Peyer's patch (tissue), 4 donors: ENCODE measurements around the gene SP140.
"Not testable (repeated sequence)": the region's sequence is repeated elsewhere in the genome, so short reads cannot be mapped to it uniquely, and the experiment has no call there.

Experiments
- POLR2A ChIP-seq, 2 donors: fragments of 450-650 bp; IDR thresholded peaks; one replicate each; pipeline ENCODE4 v1.5.1; 2017; ENCODE audit warnings: antibody characterized with exemption in 2 of 2, mild to moderate bottlenecking in 2 of 2, moderate library complexity in 2 of 2
- TF ChIP-seq, protein P1 (sequence below), 6 experiments: fragments of 450-650 bp in 4 of 6; fragments of 200-600 bp in 2 of 6; sonication (generic) in 1 of 6; IDR thresholded peaks; one replicate each; pipeline ENCODE4 v1.5.1; 2017 to 2019; ENCODE audit warnings: antibody characterized with exemption in 6 of 6, mild to moderate bottlenecking in 3 of 6, moderate library complexity in 1 of 6

DNA sequence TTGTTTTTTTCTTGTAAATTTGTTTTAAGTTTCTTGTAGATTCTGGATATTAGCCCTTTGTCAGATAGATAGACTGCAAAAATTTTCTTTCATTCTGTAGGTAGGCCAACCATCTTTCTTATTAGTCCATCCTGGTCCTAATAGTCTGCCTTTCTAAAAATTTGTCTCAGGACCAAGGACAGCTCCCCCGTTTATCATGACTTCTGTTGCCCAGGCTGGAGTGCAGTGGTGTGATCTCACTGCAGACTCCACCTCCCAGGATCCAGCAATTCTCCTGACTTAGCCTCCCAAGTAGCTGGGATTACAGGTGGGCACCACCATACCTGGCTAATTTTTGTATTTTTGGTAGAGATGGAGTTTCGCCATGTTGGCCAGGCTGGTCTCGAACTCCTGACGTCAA is 63.8 kb downstream of the SP140 start:
- TF ChIP-seq, protein P1, sequence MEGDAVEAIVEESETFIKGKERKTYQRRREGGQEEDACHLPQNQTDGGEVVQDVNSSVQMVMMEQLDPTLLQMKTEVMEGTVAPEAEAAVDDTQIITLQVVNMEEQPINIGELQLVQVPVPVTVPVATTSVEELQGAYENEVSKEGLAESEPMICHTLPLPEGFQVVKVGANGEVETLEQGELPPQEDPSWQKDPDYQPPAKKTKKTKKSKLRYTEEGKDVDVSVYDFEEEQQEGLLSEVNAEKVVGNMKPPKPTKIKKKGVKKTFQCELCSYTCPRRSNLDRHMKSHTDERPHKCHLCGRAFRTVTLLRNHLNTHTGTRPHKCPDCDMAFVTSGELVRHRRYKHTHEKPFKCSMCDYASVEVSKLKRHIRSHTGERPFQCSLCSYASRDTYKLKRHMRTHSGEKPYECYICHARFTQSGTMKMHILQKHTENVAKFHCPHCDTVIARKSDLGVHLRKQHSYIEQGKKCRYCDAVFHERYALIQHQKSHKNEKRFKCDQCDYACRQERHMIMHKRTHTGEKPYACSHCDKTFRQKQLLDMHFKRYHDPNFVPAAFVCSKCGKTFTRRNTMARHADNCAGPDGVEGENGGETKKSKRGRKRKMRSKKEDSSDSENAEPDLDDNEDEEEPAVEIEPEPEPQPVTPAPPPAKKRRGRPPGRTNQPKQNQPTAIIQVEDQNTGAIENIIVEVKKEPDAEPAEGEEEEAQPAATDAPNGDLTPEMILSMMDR (IDR thresholded peaks at IDR 0.05) = not testable (repeated sequence)
- not testable (repeated sequence) for TF ChIP-seq POLR2A (IDR thresholded peaks at IDR 0.05)
